Stimulated activated CD8-positive, alpha-beta memory T cell treated with anti-CD3 and anti-CD28 coated beads, Interleukin-15, amount 100 ng/mL, for 24 hours (primary cell): ENCODE results near the gene LZTR1.

Source experiments
- DNase-seq: peaks from one replicate; pipeline ENCODE4 v3.0.0-alpha.2; 2020; ENCODE audit warnings: low read depth

Gene LZTR1

DNA sequence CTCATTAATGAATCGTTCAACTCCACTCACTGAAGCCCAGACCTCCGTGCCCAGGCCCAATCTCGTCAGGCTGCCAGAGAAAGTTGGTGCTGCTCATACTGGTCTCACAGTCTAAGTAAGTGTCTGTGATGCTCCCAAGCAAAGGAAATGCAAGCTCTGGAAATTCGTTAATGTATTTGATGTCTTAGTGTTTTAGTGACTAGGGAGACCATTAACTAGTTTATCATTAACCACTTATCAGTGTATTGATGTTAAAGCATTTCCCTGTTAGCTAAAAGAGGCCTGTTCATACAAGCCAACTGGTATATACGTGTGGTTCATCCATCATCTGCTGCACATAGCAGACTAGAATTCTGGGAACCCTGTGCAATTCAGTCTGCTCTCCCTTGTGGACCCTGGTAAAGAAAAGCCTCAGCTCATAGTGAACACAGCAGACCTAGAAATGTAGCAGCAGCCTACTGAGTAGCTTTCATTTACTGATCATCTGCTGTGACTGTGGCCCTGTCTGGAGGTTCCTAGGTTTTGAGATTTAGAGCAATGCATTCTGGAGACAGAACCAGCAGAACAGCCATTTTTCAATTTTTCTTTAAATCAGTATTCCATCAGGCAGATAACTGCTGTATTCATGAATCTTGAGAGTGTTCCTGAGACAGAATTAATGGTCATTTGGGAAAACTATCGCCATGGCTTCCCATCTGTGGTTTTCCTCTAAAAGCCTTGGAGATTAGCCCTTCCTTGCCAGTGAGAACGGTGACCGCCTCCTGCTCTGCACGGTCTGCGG is 30.8 kb upstream of the LZTR1 start:
- DNase-seq, result no peak

DNA sequence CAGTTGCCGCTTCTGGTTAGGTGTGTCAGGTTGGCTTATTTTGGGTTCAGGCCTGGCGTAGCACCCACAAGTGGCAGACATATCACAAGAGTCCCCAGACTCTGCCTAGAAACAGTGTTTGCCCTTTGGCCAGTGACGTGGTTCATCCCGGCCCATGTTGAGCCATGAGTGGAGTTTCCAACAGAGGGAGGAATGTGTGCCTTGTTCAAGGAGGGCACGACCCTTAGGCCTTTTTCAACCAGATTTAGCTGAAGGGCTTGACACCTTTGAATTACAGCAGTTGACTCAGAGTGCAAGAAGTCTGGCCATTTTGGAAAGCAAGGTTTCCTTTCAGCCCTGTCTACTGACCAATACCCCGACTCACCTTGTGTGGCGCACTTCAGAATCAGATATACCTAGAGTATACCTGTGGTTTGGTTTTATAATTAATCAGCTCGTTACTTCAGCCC is 30.1 kb upstream of the LZTR1 start:
- DNase-seq, result no peak

GRCh38 chr22:20952544-20953341 is 29.4 kb upstream of the LZTR1 start:
- no peak for DNase-seq

- no peak for DNase-seq
Observed at GRCh38 chr22:20953342-20953608, 28.8 kb upstream of the LZTR1 start.

- no peak for DNase-seq
Observed at GRCh38 chr22:20953668-20954500, 28.2 kb upstream of the LZTR1 start.

DNA sequence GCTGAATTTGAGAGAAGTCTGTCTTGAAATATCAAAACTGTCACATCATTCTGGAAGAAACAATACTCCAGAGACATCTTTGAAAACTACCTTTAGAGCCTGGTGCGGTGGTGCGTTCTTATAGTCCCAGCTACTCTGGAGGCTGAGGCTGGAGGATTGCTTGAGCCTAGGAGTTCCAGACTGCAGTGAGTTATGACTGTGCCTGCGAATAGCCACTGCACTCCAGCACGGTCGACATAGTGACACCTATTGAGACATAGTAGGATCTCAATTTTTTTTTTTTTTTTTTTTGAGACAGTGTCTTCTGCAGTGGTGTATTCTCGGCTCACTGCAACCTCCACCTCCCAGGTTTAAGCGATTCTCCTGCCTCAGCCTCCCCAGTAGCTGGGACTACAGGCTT is 26.5 kb upstream of the LZTR1 start:
- DNase-seq, result no peak

GRCh38 chr22:20956258-20957101 is 25.6 kb upstream of the LZTR1 start:
- DNase-seq, result no peak

- DNase-seq, result no peak
Observed at GRCh38 chr22:20957102-20957682, 24.9 kb upstream of the LZTR1 start.

GRCh38 chr22:20957683-20958431 is 24.2 kb upstream of the LZTR1 start:
- DNase-seq, result no peak

DNA sequence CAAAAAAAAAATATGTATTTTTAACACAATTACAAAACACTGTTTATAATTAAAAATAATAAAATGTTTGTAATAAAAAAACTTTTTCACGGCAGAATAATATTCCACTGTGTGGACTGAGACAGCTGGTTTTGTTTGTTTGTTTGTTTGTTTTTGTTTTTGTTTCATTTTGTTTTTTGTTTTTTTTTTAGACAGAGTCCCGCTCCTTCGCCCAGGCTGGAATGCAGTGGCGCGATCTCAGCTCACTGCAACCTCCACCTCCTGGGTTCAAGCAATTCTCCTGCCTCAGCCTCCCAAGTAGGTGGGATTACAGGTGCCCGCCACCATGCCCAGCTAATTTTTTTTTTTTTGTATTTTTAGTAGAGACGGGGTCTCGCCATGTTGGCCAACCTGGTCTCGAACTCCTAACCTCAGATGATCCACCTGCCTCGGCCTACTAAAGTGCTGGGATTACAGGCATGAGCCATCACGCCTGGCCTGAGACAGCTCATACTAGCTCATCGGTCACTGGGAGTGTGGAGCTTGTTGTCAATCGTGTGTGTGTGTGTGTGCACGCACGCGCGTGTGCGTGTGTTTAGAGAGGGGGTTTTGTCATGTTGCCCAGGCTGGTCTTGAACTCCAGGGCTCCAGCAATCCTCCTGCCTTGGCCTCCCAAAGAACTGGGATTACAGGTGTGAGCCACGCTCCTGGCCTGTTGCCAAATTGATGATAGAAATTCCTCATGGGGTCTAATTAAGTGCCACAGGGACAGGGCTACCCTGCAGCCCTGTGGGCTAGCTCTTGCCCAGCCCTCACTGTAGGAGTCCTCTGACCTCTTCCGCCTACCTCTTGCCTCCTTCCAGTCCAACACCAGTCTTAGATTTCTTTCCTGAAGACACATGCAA is 22.3 kb upstream of the LZTR1 start:
- DNase-seq, result no peak

DNA sequence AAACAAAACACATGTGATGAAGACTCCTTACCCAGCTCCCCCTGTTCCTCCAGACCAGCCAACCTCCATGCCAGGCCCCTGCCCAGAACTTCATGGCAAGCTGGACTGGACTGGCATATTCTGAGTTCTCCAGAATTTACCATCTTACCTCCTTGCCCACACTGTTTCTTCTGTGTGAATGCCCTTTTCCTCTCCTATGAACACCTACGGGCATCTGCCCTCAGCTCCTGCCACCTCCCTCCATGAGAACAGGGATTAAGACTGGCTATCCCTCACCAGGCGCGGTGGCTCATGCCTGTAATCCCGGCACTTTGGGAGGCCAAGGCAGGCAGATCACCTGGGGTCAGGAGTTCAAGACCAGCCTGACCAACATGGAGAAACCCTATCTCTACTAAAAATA is 21.5 kb upstream of the LZTR1 start:
- DNase-seq, result no peak

GRCh38 chr22:20962491-20962945 is 19.6 kb upstream of the LZTR1 start:
- no peak for DNase-seq

GRCh38 chr22:20963201-20964052 is 18.7 kb upstream of the LZTR1 start:
- DNase-seq, result no peak

DNA sequence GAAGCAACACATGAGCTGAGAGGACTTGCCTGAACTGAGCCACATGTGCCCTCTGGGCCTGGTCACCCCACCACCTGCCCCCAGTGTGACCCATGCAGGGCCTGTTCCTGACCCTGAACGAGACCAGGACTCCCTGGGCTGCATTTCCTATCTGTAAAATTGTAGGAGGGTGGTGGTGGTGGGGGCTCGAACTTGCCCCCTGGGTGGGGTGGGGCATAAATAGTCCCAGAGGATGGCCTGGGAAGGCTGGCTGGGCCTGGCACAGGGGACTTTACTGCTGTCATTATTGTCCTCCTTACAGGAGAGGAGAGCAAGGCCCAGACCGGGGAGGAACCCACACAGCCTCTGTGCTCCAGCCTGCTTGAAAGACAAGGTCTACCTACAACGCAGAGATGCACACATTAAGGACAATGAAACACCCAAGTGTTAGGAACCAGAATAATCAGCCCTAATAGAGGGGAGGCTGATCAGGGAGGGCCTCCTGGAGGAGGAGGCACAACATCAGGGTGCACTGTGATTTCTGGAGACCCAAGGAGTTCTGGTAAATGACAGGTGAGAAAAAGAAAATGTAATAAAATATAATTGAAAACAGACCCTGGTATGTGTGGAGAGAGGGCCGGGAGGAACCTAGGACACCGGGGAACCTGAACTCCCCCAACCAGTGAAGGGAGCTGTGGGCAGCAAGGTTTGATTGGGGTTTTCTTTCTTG is 17.9 kb upstream of the LZTR1 start:
- DNase-seq, result no peak

GRCh38 chr22:20964799-20965103 is 17.3 kb upstream of the LZTR1 start:
- no peak for DNase-seq

DNA sequence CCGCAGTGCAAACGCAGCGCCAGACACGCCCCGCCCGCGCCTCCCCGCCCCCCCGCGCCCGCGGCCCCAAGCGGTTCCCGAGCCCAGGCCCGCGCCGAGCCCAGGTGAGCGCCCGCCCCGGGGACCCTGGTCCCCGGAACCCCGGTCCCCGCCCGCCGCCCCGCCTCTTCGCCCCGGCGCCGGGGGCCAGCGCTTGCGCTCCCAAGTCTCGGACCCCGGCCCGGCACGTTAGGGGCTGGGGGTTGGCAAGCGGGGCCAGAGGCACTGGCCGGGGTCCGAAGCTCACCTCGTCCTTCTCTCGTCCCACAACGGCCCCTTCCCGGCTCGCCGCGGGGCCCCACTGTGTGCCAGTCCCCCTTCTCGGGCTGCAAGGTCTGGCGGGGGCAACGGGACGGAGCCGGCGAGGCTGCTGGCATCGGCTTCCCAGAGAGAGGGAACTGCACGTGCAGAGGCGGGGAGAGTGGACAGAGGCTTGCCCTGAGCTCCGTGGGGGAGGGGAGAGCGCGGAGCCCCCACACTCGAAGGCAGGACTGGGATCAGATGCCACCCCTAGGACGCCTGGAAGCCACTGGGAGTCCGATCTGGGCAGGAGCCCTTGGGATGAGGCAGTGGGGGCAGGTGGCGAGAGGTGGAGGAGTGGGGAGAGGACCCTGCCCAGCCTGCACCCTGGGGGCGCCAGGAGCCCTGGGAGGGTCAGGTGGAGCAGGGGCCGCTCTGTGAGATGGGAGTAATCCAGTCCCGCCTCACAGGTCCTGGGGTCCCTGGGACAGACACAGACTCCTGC is 16.8 kb upstream of the LZTR1 start:
- DNase-seq, result no peak
